ENCODE results near the gene ZNF253.
"Not testable (repeated sequence)": the region's sequence is repeated elsewhere in the genome, so short reads cannot be mapped to it uniquely, and the experiment has no call there.

Gene ZNF253

DNA sequence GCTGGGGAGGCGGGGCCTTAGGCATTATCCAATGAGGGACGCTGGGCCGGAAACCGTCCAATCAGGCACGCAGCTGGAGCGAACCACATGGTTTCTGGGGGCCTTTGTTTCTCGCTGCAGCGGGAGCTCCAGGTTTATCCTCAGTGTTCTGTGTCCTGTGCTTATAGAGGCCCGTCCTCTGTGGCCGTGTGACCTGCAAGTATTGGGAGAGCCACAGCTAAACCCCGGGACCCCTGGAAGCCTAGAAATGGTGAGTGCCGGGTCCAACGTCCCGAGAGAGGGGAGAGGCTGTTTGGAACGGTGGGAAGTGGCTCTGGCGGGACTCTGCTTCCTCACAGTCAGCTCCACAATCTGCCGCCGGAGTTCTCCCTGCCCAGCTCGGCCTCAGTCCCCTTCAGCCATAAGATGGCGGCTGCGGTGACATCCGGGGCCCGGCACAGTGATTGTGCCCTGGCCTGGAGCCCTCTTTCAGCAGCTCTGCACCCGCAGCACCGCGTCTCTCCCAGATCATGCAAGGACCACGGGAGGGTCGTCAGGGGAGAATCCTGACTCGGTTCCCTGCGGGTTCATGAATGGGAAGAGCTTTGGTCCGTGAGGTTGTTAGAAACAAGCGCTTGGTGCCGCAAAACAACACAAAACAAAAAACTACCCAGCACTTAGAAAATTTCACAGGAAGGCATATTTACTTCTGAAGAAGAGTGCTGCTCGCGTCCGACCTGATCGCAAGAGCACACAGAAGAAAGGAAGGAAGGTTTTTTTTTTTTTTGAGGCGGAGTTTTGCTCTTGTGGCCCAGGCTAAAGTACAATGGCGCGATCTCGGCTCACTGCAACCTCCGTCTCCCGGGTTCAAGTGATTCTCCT lies at the start of gene ZNF253:
TSS of gene ZNF253 (plus strand) at position 133 of the 861 bp plus-strand sequence. CDS start at position 248, 115 bp downstream.
- peak within 1 kb of the TSS; percentile 98 for H3K27ac Mint-ChIP-seq
- peaks cover 2% of the 10 kb centered on the region for H3K36me3 Mint-ChIP-seq
- H3K27me3 Mint-ChIP-seq: no peaks in the 10 kb centered on the region
- peak within 1 kb of the TSS; percentile 100 for H3K4me3 Mint-ChIP-seq
- H3K4me1 Mint-ChIP-seq: peaks cover 42% of the 10 kb centered on the region
- H3K9me3 Mint-ChIP-seq: no peaks in the 10 kb centered on the region

DNA sequence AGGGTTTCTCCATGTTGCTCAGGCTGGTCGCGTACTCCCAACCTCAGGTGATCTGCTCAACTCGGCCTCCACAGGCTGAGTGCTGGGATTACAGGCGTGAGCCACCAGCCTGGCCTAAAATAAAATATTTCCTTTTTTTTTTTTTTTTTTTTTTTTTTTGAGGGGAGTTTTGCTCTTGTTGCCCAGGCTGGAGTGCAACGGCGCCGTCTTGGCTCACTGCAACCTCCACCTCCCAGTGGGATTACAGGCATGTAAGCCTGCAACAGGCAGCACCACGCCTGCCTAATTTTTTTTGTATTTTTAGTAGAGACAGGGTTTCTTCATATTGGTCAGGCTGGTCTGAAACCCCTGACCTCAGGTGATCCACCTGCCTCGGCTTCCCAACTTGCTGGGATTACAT lies 49.0 kb upstream of the ZNF253 start:
- peaks cover 46% of the 10 kb centered on the region for H3K36me3 Mint-ChIP-seq
- peaks cover 5% of the 10 kb centered on the region for H3K9me3 Mint-ChIP-seq
- H3K4me1 Mint-ChIP-seq: peaks cover 69% of the 10 kb centered on the region
- peak overlapping the region; percentile 79 for H3K27ac Mint-ChIP-seq
- peak overlapping the region; percentile 73 for H3K4me3 Mint-ChIP-seq
- no peaks in the 10 kb centered on the region for H3K27me3 Mint-ChIP-seq

DNA sequence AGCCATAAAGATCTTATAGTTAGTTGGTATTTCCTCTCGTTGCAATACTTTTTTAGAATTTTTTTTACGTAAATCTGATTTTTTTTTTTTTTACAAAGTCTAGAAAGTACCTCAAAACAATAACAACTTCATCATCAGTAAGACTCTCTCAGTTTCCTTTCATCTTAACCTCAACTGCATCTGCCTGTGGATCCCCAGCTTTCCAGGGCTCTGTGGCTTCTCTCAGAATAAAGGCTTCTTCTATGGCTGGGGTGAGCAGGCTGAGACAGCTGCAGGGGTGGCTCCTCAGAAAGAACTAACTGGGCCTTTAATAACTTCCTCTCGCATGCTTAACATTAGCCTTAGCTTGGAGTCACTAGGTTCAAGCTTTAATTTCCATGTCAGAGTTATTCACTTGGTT lies 48.3 kb upstream of the ZNF253 start:
- H3K4me1 Mint-ChIP-seq: peaks cover 63% of the 10 kb centered on the region
- peak overlapping the region; percentile 79 for H3K27ac Mint-ChIP-seq
- H3K4me3 Mint-ChIP-seq: peak overlapping the region; percentile 73
- no peaks in the 10 kb centered on the region for H3K27me3 Mint-ChIP-seq
- H3K36me3 Mint-ChIP-seq: peaks cover 40% of the 10 kb centered on the region
- peaks cover 5% of the 10 kb centered on the region for H3K9me3 Mint-ChIP-seq

DNA sequence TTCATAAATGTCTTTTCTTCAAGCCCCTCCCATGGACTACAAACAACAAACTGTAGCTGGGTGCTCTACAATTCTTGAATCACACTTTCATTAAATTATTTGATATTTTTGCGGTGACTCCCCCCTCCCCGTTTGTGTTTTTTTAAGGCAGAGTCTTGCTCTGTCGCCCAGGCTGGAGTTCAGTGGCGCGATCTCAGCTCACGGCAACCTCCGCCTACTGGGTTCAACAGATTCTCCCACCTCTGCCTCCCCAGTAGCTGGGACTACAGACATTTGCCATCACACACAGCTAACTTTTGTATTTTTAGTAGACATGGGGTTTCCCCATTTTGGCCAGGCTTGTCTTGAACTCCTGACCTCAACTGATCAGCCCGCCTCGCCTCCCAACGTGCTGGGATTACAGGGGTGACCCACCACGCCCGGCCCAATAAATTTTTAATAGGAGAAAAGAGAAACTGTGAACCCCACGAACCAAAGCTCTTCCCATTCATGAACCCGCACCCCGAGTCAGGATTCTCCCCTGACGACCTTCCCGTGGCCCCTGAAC lies 44.8 kb upstream of the ZNF253 start:
- H3K4me3 Mint-ChIP-seq: peak overlapping the region; percentile 99
- H3K4me1 Mint-ChIP-seq: peaks cover 45% of the 10 kb centered on the region
- peak overlapping the region; percentile 98 for H3K27ac Mint-ChIP-seq
- peaks cover 20% of the 10 kb centered on the region for H3K36me3 Mint-ChIP-seq
- H3K27me3 Mint-ChIP-seq: no peaks in the 10 kb centered on the region
- H3K9me3 Mint-ChIP-seq: peaks cover 10% of the 10 kb centered on the region

DNA sequence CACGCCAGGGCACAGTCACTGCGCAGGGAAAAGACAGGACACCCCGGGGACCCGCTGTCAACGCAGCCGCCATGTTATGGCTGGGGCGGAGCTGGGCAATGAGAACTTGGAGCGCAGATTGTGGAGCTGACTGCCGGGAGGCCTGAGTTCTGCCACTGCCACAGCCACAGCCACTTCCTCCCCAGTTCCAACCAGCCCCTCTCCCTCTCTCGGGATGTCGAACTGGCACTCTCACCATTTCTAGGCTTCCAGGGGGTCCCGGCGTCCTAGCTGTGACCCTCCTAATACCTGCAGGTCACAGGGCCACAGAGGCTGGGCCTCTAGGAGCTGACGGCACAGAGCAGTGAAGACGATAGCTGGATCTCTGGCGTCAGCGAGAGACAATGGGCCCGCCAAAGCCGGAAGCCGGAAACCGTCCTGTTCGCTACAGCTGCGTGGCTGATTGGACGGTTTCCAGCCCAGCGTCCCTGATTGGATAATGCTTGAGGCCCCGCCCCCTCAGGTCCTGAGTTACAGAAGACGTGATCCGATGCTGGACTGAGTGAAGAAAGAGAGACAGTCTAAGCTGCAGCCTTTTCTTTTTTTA lies 44.2 kb upstream of the ZNF253 start, which contains the start of gene ZNF506:
TSS of gene ZNF506 (minus strand) at position 385 of the 586 bp plus-strand sequence. CDS start at position 238, 147 bp downstream.
- H3K27ac Mint-ChIP-seq: peak within 1 kb of the TSS; percentile 98
- no peaks in the 10 kb centered on the region for H3K27me3 Mint-ChIP-seq
- H3K36me3 Mint-ChIP-seq: peaks cover 23% of the 10 kb centered on the region
- H3K4me3 Mint-ChIP-seq: peak within 1 kb of the TSS; percentile 99
- peaks cover 13% of the 10 kb centered on the region for H3K9me3 Mint-ChIP-seq
- peaks cover 44% of the 10 kb centered on the region for H3K4me1 Mint-ChIP-seq

DNA sequence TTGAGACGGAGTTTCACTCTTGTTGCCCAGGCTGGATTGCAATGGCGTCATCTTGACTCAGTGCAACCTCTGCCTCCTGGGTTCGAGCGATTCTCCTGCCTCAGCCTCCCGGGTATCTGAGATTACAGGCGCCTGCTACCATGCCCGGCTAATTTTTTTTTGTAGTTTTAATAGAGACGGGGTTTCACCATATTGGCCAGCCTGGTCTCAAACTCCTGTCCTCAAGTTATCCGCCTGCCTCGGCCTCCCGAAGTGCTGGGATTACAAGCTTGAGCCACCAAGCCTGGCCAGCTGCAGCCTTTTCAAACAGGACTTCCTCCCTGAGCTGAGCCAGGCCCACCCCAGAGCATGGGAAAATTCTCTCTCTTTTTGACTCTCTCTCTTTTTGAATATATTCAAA lies 43.7 kb upstream of the ZNF253 start:
- H3K4me3 Mint-ChIP-seq: peak overlapping the region; percentile 99
- peaks cover 42% of the 10 kb centered on the region for H3K4me1 Mint-ChIP-seq
- peaks cover 24% of the 10 kb centered on the region for H3K36me3 Mint-ChIP-seq
- H3K27me3 Mint-ChIP-seq: not testable (repeated sequence)
- peaks cover 17% of the 10 kb centered on the region for H3K9me3 Mint-ChIP-seq
- peak overlapping the region; percentile 92 for H3K27ac Mint-ChIP-seq

DNA sequence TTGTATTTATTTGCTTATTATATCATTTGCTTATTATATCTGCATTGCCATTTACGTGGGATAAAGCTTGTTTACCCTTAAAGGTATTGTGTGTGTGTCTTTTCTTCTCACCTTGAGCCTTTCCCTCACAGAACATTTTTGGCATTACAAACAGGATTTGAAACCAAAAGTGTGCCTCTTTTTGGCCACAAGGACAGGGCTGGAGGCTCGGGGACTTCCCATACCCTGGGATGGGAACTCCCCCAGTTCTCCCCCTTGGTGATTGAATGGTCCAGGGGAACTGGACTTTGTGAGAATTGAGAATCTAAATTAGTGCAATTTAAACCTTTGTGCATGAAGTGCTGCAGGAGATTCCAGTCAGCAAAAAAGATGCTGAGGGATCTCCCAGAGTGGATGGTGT lies 41.8 kb upstream of the ZNF253 start:
- peaks cover 26% of the 10 kb centered on the region for H3K4me1 Mint-ChIP-seq
- H3K4me3 Mint-ChIP-seq: no peak overlapping the region
- H3K27me3 Mint-ChIP-seq: no peaks in the 10 kb centered on the region
- peaks cover 23% of the 10 kb centered on the region for H3K36me3 Mint-ChIP-seq
- no peak overlapping the region for H3K27ac Mint-ChIP-seq
- peaks cover 28% of the 10 kb centered on the region for H3K9me3 Mint-ChIP-seq

DNA sequence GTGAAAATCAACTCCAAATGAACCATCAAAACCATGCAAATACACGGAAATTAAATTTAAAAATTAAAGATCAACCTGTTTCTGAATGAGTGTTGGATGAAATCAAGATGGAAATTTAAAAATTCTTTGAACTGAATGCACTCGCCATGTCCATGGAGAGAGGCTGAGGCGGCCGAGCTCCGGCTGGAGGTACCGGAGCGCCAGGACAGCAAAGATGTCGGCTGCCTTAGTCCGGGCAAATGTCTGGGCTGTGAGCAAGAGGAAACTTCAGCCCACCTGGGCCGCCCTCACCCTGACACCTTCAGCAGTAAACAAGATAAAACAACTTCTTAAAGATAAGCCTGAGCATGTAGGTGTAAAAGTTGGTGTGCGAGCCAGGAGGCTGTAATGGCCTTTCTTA lies 38.8 kb upstream of the ZNF253 start:
- Mint-ChIP-seq H3K27ac (no peak overlapping the region), H3K36me3 (peaks cover 25% of the 10 kb centered on the region), H3K4me3 (no peak overlapping the region), H3K9me3 (peaks cover 32% of the 10 kb centered on the region), H3K27me3 (peaks cover 2% of the 10 kb centered on the region), H3K4me1 (no peaks in the 10 kb centered on the region)

DNA sequence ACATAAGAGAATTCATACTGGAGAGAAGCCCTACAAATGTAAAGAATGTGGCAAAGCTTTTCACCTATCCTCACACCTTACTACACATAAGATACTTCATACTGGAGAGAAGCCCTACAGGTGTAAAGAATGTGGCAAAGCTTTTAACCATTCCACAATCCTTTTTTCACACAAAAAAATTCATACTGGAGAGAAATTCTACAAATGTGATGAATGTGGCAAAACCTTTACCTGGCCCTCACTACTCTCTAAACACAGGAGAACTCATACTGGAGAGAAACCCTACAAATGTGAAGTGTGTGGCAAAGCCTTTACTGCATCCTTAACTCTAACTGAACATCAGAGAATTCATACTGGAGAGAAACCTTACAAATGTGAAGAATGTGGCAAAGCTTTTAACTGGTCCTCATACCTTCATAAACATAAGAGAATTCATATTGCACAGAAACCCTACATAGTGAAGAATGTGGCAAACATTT lies 30.1 kb upstream of the ZNF253 start:
- Mint-ChIP-seq H3K27ac (peak overlapping the region; percentile 30), H3K9me3 (peaks cover 24% of the 10 kb centered on the region), H3K27me3 (peaks cover 2% of the 10 kb centered on the region), H3K4me1 (no peaks in the 10 kb centered on the region), H3K36me3 (peaks cover 18% of the 10 kb centered on the region), H3K4me3 (no peak overlapping the region)

DNA sequence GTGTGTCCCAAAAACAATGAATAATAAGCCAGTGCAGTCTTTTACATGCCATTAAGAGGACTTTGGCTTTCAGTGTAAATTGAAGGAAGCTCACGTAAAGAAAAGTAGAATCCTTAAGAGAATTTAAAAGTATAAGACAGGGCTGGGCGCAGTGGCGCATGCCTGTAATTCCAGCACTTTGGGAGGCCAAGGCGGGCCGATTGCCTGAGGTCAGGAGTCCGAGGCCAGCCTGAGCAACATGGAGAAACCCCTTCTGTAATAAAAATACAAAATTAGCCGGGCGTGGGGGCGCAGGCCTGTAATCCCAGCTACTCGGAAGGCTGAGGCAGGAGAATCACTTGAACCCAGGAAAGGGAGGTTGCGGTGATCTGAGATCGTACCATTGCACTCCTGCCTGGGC lies 17.9 kb upstream of the ZNF253 start:
- H3K4me3 Mint-ChIP-seq: no peak overlapping the region
- no peak overlapping the region for H3K27ac Mint-ChIP-seq
- no peaks in the 10 kb centered on the region for H3K9me3 Mint-ChIP-seq
- H3K4me1 Mint-ChIP-seq: no peaks in the 10 kb centered on the region
- H3K36me3 Mint-ChIP-seq: peaks cover 1% of the 10 kb centered on the region
- no peaks in the 10 kb centered on the region for H3K27me3 Mint-ChIP-seq

DNA sequence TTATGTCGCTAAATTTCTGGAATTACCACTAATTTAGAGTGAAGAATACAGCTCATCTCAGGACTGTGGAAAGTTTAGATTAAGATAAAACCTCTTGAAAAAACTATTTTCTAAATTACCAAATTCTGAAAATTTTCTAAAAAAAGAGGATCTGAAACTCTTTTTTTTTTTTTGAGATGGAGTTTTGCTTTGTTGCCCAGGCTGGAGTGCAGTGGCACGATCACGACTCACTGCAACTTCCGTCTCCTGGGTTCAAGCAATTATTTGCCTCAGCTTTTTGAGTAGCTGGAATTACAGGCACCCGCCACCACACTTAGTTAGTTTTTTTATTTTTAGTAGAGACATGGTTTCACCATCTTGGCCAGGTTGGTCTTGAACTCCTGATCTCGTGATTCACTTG lies 16.6 kb upstream of the ZNF253 start:
- Mint-ChIP-seq H3K4me1 (no peaks in the 10 kb centered on the region), H3K27ac (no peak overlapping the region), H3K9me3 (no peaks in the 10 kb centered on the region), H3K27me3 (no peaks in the 10 kb centered on the region), H3K36me3 (no peaks in the 10 kb centered on the region), H3K4me3 (no peak overlapping the region)

DNA sequence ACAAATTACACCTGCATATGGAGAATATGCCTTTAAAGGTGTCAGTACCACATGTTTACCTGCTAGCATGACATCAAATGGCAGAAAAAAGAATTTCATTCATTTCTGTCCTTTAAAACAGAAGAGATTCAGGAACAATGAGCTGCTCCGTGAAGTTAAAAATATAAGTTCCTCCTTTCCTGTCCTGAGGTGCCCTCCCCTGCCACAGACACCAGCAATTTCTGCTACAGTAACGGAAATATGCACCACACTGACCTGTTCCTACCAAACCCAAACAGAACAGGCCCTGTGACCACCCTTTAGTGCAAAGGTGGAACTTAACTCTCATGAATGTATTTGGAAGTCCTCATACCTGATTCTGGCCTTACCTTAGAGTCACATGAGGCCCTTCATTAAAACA lies 13.9 kb upstream of the ZNF253 start:
- not testable (repeated sequence) for H3K27ac Mint-ChIP-seq, H3K36me3 Mint-ChIP-seq, H3K4me1 Mint-ChIP-seq, H3K9me3 Mint-ChIP-seq, H3K4me3 Mint-ChIP-seq, H3K27me3 Mint-ChIP-seq

DNA sequence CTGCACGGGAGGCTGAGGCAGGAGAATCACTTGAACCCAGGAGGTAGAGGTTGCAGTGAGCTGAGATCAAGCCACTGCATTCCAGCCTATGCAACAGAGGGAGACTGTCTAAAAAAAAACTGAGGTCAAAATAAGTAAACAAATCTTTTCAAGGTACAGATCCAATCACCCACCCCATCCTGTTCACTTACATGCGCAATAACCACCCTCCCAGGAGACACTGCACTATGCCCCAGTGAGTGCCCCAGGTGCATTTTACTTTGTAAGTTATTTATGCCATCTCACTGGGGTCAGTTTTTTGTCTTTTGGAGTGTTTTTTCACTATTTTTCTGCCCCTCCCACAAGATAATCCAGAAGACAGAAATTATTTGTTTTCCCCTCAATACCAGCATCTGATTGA lies 6.9 kb upstream of the ZNF253 start:
- Mint-ChIP-seq H3K27me3 (no peaks in the 10 kb centered on the region), H3K9me3 (no peaks in the 10 kb centered on the region), H3K27ac (no peak overlapping the region), H3K4me3 (no peak overlapping the region), H3K4me1 (peaks cover 11% of the 10 kb centered on the region), H3K36me3 (peaks cover 3% of the 10 kb centered on the region)

DNA sequence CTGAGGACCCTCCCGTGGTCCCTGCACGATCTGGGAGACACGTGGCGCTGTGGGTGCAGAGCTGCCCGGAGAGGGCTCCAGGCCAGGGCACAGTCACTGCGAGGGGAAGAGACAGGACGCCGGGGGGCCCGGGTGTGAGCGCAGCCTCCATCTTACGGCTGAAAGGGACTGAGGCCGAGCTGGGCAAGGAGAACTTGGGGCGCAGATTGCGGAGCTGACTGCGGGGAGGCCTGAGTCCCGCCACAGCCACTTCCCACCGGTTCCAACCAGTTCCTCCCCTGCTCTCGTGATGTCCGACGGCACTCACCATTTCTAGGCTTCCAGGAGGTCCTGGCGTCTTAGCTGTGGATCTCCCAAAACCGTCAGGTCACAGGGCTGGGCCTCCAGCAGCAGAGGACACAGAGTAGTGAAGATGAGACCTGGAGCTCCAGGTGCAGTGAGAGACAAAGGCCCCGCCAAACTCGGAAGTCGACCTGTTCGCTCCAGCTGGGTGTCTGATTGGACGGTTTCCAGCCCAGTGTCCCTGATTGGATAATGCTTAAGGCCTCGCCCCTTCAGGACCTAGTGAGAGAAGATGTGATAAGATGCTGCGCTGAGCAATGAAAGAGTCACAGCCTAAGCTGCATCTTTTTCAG lies 4.8 kb upstream of the ZNF253 start:
- H3K36me3 Mint-ChIP-seq: peaks cover 2% of the 10 kb centered on the region
- no peaks in the 10 kb centered on the region for H3K27me3 Mint-ChIP-seq
- peak overlapping the region; percentile 55 for H3K27ac Mint-ChIP-seq
- H3K4me1 Mint-ChIP-seq: peaks cover 11% of the 10 kb centered on the region
- no peaks in the 10 kb centered on the region for H3K9me3 Mint-ChIP-seq
- peak overlapping the region; percentile 61 for H3K4me3 Mint-ChIP-seq

DNA sequence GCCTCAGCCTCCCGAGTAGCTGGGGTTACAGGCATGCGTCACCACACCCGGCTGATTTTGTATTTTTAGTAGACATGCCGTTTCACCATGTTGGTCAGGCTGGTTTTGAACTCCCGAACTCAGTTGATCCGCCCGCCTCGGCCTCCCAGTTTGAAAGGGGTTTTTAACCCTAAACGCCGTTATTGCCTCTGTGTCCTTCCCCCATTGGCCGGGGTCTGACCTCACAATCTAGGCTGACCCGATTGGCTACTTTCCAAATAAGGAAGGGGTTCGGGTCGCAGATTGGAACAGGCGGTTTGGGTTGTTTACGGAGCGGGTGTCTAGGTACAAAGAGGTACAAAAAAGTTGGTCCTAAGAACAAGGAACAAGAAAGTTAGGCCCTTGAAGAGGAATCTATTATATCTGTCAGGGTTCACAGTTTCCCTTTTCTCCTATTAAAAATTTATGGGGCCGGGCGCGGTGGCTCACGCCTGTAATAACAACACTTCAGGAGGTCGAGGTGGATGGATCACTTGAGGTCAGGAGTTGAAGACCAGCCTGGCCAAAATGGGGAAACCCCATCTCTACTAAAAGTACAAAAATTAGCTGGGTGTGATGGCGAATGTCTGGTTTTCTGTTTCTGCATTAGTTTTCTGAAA lies 1.0 kb downstream of the ZNF253 start:
- H3K4me1 Mint-ChIP-seq: peaks cover 46% of the 10 kb centered on the region
- H3K27ac Mint-ChIP-seq: peak overlapping the region; percentile 98
- peaks cover 2% of the 10 kb centered on the region for H3K36me3 Mint-ChIP-seq
- H3K9me3 Mint-ChIP-seq: no peaks in the 10 kb centered on the region
- peak overlapping the region; percentile 100 for H3K4me3 Mint-ChIP-seq
- H3K27me3 Mint-ChIP-seq: no peaks in the 10 kb centered on the region

Measured in activated naive CD4-positive, alpha-beta T cell treated with anti-CD3 and anti-CD28 coated beads, Interleukin-2, amount 50 U/mL, for 24 hours (primary cell).